Endothelial cell (in vitro differentiated cells): Measurements from ENCODE around the gene CLASRP. TPM values are rescaled to one million over a fixed set of nuclear protein-coding genes. Genes with fewer than 3 reads are reported as not detected.

ENCODE experiments used
- DNase-seq: peaks from one replicate; pipeline ENCODE4 v3.0.0; 2021; ENCODE audit warnings: low spot score
- H3K27ac Mint-ChIP-seq: one replicate; pipeline ENCODE4 v1.8.0; 2021; ENCODE audit warnings: mixed read lengths, inconsistent platforms; ENCODE audit not compliant: unreplicated experiment
- H3K27me3 Mint-ChIP-seq: one replicate; pipeline ENCODE4 v1.8.0; 2021; ENCODE audit warnings: mild to moderate bottlenecking, moderate library complexity, mixed read lengths, inconsistent platforms; ENCODE audit not compliant: unreplicated experiment
- H3K36me3 Mint-ChIP-seq: one replicate; pipeline ENCODE4 v1.8.0; 2021; ENCODE audit warnings: mild to moderate bottlenecking, low read depth, mixed read lengths, inconsistent platforms; ENCODE audit not compliant: unreplicated experiment
- H3K4me1 Mint-ChIP-seq: one replicate; pipeline ENCODE4 v1.8.0; 2021; ENCODE audit warnings: mild to moderate bottlenecking, mixed read lengths, inconsistent platforms; ENCODE audit not compliant: unreplicated experiment
- H3K4me3 Mint-ChIP-seq: one replicate; pipeline ENCODE4 v1.8.0; 2021; ENCODE audit warnings: mild to moderate bottlenecking, mixed read lengths, inconsistent platforms; ENCODE audit not compliant: unreplicated experiment
- H3K9me3 Mint-ChIP-seq: one replicate; pipeline ENCODE4 v1.8.0; 2021; ENCODE audit warnings: mixed read lengths, inconsistent platforms; ENCODE audit not compliant: unreplicated experiment
- total RNA-seq: library from RNA; stranded (reverse); fragmentation: NEBNext Ultra II Directional; extraction: Animal tissue kit (Norgen Biotek cat#: 25700); gene quantifications from one replicate; pipeline ENCODE4 v1.2.1, GENCODE V29; 2021; ENCODE audit not compliant: unreplicated experiment
- TF ChIP-seq, protein P1 (sequence below): fragments of 200-600 bp; sonication (generic); IDR thresholded peaks from one replicate; pipeline ENCODE4 v1.5.0; 2021; ENCODE audit warnings: antibody characterized with exemption; ENCODE audit not compliant: unreplicated experiment

Gene CLASRP
- total RNA-seq, 1 donor from 2014 or later: 72.2 TPM

DNA sequence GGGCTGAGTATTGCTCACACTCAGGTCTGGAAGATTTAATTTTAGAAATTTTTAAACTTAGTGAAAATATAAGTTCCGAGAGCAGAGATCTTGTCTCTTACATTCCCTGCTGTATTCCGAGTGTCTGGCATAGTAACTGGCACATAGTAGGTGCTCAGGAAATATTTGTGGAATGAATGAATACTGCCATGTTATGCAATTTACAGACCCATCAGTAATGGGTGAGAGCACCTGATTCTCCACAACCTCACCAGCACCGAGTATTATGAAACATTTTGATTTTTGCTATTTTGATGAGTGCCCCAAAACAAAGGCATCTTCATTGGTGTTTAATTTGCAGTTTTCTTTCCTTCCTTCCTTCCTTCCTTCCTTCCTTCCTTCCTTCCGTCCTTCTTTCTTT lies 15.8 kb upstream of the CLASRP start:
- H3K4me3 Mint-ChIP-seq: peak overlapping the region; percentile 25
- no peaks in the 10 kb centered on the region for H3K9me3 Mint-ChIP-seq
- peaks cover 2% of the 10 kb centered on the region for H3K27me3 Mint-ChIP-seq
- peaks cover 6% of the 10 kb centered on the region for H3K36me3 Mint-ChIP-seq
- H3K27ac Mint-ChIP-seq: no peak overlapping the region
- H3K4me1 Mint-ChIP-seq: no peaks in the 10 kb centered on the region
- DNase-seq: no peak
- TF ChIP-seq, protein P1, sequence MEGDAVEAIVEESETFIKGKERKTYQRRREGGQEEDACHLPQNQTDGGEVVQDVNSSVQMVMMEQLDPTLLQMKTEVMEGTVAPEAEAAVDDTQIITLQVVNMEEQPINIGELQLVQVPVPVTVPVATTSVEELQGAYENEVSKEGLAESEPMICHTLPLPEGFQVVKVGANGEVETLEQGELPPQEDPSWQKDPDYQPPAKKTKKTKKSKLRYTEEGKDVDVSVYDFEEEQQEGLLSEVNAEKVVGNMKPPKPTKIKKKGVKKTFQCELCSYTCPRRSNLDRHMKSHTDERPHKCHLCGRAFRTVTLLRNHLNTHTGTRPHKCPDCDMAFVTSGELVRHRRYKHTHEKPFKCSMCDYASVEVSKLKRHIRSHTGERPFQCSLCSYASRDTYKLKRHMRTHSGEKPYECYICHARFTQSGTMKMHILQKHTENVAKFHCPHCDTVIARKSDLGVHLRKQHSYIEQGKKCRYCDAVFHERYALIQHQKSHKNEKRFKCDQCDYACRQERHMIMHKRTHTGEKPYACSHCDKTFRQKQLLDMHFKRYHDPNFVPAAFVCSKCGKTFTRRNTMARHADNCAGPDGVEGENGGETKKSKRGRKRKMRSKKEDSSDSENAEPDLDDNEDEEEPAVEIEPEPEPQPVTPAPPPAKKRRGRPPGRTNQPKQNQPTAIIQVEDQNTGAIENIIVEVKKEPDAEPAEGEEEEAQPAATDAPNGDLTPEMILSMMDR: no peak

DNA sequence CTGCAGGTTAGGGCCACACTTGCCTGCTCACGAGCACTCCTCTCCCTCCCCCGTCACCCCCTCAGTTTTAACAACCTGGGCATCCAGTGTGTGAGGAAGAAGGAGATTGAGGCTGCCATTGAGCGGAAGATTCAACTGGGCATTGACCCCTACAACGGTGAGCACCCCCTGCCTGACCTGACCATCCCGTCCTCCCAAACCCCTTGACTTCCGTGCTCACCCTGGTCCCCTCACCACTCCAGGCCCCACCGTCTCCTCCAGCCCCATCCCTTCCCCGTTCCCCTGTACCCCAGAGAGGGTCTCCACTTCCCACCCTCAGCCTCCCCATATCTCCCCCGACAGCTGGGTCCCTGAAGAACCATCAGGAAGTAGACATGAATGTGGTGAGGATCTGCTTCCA lies 13.6 kb upstream of the CLASRP start:
- Mint-ChIP-seq H3K27ac (no peak overlapping the region), H3K9me3 (no peaks in the 10 kb centered on the region), H3K4me1 (no peaks in the 10 kb centered on the region), H3K36me3 (peaks cover 8% of the 10 kb centered on the region), H3K4me3 (no peak overlapping the region), H3K27me3 (peaks cover 4% of the 10 kb centered on the region)
- no peak for DNase-seq
- TF ChIP-seq, protein P1: no peak

DNA sequence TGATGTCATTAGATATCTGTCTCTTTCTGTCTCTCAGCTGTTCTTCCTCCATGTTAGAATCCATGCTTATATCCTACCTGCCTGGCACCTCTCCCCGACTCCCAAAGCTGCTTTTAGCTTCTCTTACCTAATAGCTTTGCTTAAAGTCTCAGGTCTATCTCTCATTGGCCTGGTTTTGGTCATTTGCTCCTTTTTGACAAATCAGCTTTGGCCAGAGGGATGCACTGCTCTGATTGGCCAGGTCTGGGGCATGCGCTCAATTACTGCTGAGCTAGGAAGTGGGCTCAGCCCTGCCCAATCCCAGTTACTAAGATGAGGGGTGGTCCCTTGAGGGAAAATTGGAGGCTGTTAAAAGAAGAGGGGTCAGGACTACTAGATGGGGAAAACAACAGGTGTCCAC lies 11.5 kb upstream of the CLASRP start:
- no peak for DNase-seq
- TF ChIP-seq, protein P1: no peak
- Mint-ChIP-seq H3K27ac (no peak overlapping the region), H3K36me3 (peaks cover 13% of the 10 kb centered on the region), H3K27me3 (peaks cover 4% of the 10 kb centered on the region), H3K9me3 (no peaks in the 10 kb centered on the region), H3K4me1 (no peaks in the 10 kb centered on the region), H3K4me3 (no peak overlapping the region)

DNA sequence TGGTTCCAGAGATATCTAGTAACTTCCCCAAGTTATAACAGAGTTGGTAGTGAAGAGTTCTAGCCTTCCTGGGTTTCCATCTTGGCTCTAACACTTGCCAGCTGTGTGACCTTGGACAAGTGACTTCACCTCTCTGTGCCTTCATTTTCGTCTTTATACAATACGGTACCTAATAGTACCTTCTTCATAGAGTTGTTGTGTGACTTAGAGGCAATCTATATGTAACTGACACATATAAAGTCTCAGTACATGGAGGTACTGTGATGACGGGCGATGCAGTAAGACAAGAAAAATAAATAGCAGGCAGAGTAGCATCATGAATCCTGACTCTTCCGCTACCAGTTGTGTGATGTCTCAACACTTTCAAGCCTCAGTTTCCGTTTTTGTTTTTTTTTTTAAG lies 8.0 kb upstream of the CLASRP start:
- TF ChIP-seq, protein P1: no peak
- no peaks in the 10 kb centered on the region for H3K9me3 Mint-ChIP-seq
- H3K4me1 Mint-ChIP-seq: no peaks in the 10 kb centered on the region
- H3K4me3 Mint-ChIP-seq: no peak overlapping the region
- no peak for DNase-seq
- peaks cover 2% of the 10 kb centered on the region for H3K27me3 Mint-ChIP-seq
- H3K36me3 Mint-ChIP-seq: peaks cover 23% of the 10 kb centered on the region
- no peak overlapping the region for H3K27ac Mint-ChIP-seq

DNA sequence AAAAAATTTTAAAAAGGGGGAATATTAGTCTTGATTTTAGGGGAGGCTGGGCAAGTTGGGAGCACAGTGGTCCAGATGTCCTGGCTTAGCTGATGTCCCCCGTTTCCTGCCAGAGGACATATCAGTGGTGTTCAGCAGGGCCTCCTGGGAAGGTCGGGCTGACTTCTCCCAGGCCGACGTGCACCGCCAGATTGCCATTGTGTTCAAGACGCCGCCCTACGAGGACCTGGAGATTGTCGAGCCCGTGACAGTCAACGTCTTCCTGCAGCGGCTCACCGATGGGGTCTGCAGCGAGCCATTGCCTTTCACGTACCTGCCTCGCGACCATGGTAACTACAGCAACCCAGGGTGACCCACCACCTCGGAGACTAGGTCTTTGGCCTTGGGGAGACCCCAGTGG lies 6.4 kb upstream of the CLASRP start:
- H3K27ac Mint-ChIP-seq: no peak overlapping the region
- peaks cover 20% of the 10 kb centered on the region for H3K36me3 Mint-ChIP-seq
- H3K4me3 Mint-ChIP-seq: no peak overlapping the region
- no peaks in the 10 kb centered on the region for H3K4me1 Mint-ChIP-seq
- peaks cover 2% of the 10 kb centered on the region for H3K27me3 Mint-ChIP-seq
- DNase-seq: no peak
- no peaks in the 10 kb centered on the region for H3K9me3 Mint-ChIP-seq
- TF ChIP-seq, protein P1: no peak
